ENCODE results near the gene RABL2B. TPM values are rescaled to one million over a fixed set of nuclear protein-coding genes. Genes with fewer than 3 reads are reported as not detected.

RABL2B gene
- total RNA-seq, 1 experiment from 2014 or later = 19.0 TPM

DNA sequence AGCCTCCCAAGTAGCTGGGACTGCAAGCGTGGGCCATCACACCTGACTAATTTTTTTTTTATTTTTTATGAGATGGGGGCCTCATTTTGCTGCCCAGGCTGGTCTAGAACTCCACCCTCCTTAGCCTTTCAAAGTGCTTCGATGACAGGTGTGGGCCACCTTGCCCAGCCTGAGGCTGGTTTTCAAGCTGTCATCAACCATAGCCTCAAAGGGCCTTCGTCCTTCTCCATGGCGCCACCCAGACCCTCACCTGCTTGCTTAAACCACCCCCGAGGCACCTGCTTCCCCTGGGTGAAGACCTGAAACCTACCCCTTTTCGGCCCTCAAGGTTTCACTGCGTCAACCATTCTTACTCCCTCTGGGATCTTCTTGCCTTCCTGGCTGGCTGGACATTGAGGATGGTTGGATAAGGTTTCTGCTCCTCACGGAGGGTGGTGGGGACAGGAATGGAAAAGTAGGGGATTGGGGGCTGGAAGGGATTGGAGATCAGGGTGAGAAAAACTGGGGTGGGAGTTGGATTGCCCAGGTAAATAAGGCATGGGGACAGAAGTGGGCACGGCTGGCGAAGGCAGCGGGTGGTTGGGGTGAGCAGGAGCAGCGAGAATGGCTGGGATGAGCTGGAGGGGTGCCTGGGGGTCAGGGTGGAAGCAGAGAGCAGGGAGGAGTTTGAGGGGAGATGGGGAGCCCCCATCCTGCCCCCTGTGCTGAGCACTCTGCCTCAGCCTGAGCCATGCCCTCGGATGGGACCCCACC, 48.3 kb downstream of the RABL2B start:
- H2AFZ ChIP-seq (ENCODE audit: low read length) = no peak overlapping the region
- H4K8ac ChIP-seq (replicated peaks; ENCODE audit: insufficient read length, low read depth, low read length) = no peak overlapping the region
- H3K23ac ChIP-seq (ENCODE audit: insufficient read length, low read depth, low read length) = no peak overlapping the region
- H2BK15ac ChIP-seq (ENCODE audit: low read depth, low read length) = no peak overlapping the region
- no peak overlapping the region for H4K91ac ChIP-seq (ENCODE audit: insufficient read length, low read depth, low read length)
- Mint-ChIP-seq H3K27ac (no peak overlapping the region), H3K27me3 (ENCODE audit: low read depth) (peaks cover 76% of the 10 kb centered on the region), H3K4me1 (peaks cover 0 to 10% of the 10 kb centered on the region in 2 experiments; a peak in 3 of 4 replicates), H3K9me3 (no peaks in the 10 kb centered on the region), H3K36me3 (ENCODE audit: insufficient read depth in 1 of 3, low read depth in 3 of 3) (no peaks in the 10 kb centered on the region), H3K4me3 (no peak overlapping the region)
- no peak overlapping the region for H2BK5ac ChIP-seq (ENCODE audit: insufficient read length, low read length)
- no peak overlapping the region for H3K4me2 ChIP-seq (ENCODE audit: insufficient read depth, insufficient read length, low read length)
- no peak overlapping the region for H3K18ac ChIP-seq (ENCODE audit: insufficient read length, low read depth, low read length)
- no peaks in the 10 kb centered on the region for H3K23me2 ChIP-seq (ENCODE audit: insufficient read length, low read depth, low read length, poor library complexity, severe bottlenecking)
- peaks cover 14% of the 10 kb centered on the region for H3K27me3 ChIP-seq (ENCODE audit: insufficient read depth, low read length)
- TF ChIP-seq, protein P1, sequence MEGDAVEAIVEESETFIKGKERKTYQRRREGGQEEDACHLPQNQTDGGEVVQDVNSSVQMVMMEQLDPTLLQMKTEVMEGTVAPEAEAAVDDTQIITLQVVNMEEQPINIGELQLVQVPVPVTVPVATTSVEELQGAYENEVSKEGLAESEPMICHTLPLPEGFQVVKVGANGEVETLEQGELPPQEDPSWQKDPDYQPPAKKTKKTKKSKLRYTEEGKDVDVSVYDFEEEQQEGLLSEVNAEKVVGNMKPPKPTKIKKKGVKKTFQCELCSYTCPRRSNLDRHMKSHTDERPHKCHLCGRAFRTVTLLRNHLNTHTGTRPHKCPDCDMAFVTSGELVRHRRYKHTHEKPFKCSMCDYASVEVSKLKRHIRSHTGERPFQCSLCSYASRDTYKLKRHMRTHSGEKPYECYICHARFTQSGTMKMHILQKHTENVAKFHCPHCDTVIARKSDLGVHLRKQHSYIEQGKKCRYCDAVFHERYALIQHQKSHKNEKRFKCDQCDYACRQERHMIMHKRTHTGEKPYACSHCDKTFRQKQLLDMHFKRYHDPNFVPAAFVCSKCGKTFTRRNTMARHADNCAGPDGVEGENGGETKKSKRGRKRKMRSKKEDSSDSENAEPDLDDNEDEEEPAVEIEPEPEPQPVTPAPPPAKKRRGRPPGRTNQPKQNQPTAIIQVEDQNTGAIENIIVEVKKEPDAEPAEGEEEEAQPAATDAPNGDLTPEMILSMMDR (conservative IDR thresholded peaks at IDR 0.05) = no peak
- H4K5ac ChIP-seq (ENCODE audit: insufficient read length, low read depth, low read length) = no peak overlapping the region
- no peaks in the 10 kb centered on the region for H3K9me3 ChIP-seq (ENCODE audit: control insufficient read depth, low read depth, low read length)
- H2BK120ac ChIP-seq (ENCODE audit: low read depth, low read length, poor library complexity, severe bottlenecking) = no peak overlapping the region
- no CpG with 5 or more reads among the region's 13 CpGs for WGBS (ENCODE audit: extremely low coverage, insufficient read length, low lambda C conversion rate)
- no peak overlapping the region for H2BK12ac ChIP-seq (ENCODE audit: insufficient read length, low read depth, low read length)
- H2AK5ac ChIP-seq (ENCODE audit: insufficient read length, low read length) = no peak overlapping the region
- H3K4me1 ChIP-seq (ENCODE audit: insufficient read depth, low read length) = no peaks in the 10 kb centered on the region
- no peak for DNase-seq
- H3K27ac ChIP-seq (ENCODE audit: insufficient read length, low read depth, low read length) = no peak overlapping the region
- no peak overlapping the region for H3K4ac ChIP-seq (ENCODE audit: low read depth, low read length)
- no peaks in the 10 kb centered on the region for H3K79me2 ChIP-seq (ENCODE audit: insufficient read depth, low read length)
- H3K14ac ChIP-seq (ENCODE audit: insufficient read depth, low read length) = no peak overlapping the region; the same call in 1 of the 2 replicates
- H3K79me1 ChIP-seq (ENCODE audit: insufficient read depth, low read depth, low read length, poor library complexity, severe bottlenecking) = no peaks in the 10 kb centered on the region
- H3K9ac ChIP-seq (ENCODE audit: extremely low read depth, insufficient read length, low read length) = no peak overlapping the region
- H3K56ac ChIP-seq (ENCODE audit: insufficient read length, low read depth, low read length) = no peak overlapping the region
- no peak overlapping the region for H3T11ph ChIP-seq (ENCODE audit: low read length)
- no peak overlapping the region for H2BK20ac ChIP-seq (ENCODE audit: low read depth, low read length, poor library complexity, severe bottlenecking)
- H4K20me1 ChIP-seq (ENCODE audit: control insufficient read depth, insufficient read depth, insufficient read length) = no peaks in the 10 kb centered on the region
